Retinal pigment epithelial cell (primary cell): ENCODE measurements around the gene IL1B.

ENCODE experiments used
- DNase-seq: peaks from one replicate; pipeline ENCODE4 v3.0.0-alpha.2; 2010; ENCODE audit warnings: low read depth
- H3K4me3 ChIP-seq: 2 replicates; pipeline ENCODE4 v1.5.1; 2011; ENCODE audit warnings: mild to moderate bottlenecking, low read length, control low read depth, moderate library complexity
- CTCF ChIP-seq: conservative IDR thresholded peaks from 2 replicates; pipeline ENCODE4 v1.5.1; 2011; ENCODE audit warnings: low read depth, low read length, control low read depth, inconsistent platforms

The IL1B gene

GRCh38 chr2:112805542-112805941 lies 31.0 kb downstream of the IL1B start:
- H3K4me3 ChIP-seq = no peak overlapping the region
- no peak for TF ChIP-seq CTCF
- DNase-seq = no peak

- no peak for TF ChIP-seq CTCF
- no peak for DNase-seq
Observed at GRCh38 chr2:112803691-112804521, 32.7 kb downstream of the IL1B start.

GRCh38 chr2:112800881-112801583 lies 35.5 kb downstream of the IL1B start:
- H3K4me3 ChIP-seq = no peak overlapping the region
- TF ChIP-seq CTCF = no peak
- no peak for DNase-seq

More at GRCh38 chr2:112803691-112804521, 32.7 kb downstream of the IL1B start:
- no peak overlapping the region for H3K4me3 ChIP-seq

- no peak for TF ChIP-seq CTCF
Observed at GRCh38 chr2:112798979-112799975, 37.3 kb downstream of the IL1B start.

GRCh38 chr2:112796486-112796885 lies 40.1 kb downstream of the IL1B start:
- DNase-seq = no peak
- TF ChIP-seq CTCF = no peak

More at GRCh38 chr2:112798979-112799975, 37.3 kb downstream of the IL1B start:
- no peak overlapping the region for H3K4me3 ChIP-seq
- no peak for DNase-seq

GRCh38 chr2:112795774-112796173 lies 40.8 kb downstream of the IL1B start:
- H3K4me3 ChIP-seq = no peak overlapping the region
- TF ChIP-seq CTCF = no peak
- no peak for DNase-seq

More at GRCh38 chr2:112796486-112796885, 40.1 kb downstream of the IL1B start:
- H3K4me3 ChIP-seq = no peak overlapping the region
